Endothelial cell of umbilical vein (primary cell): ENCODE measurements around the gene TTBK1. TPM values are rescaled to one million over a fixed set of nuclear protein-coding genes. Genes with fewer than 3 reads are reported as not detected.

Source experiments
- BruUV-seq: library from RNA; stranded (reverse); fragments of 400-500 nt; replicated peaks from 2 replicates; lab custom pipeline; 2021; lab: Mats Ljungman, UMichigan
- CTCF ChIA-PET: fragments of 300-600, 350-600 bp; sonication (Branson Sonifier 250); formaldehyde crosslinking; loops from one replicate; lab custom pipeline; 2021; ENCODE audit warnings: antibody characterized with exemption, inconsistent platforms; lab: Charles Lee
- POLR2A ChIA-PET: fragments of 300-600, 350-600 bp; sonication (Branson Sonifier 250); formaldehyde crosslinking; loops from one replicate; lab custom pipeline; 2021; ENCODE audit warnings: antibody characterized with exemption, inconsistent platforms; lab: Charles Lee
- DNase-seq: peaks from one replicate; pipeline ENCODE4 v3.0.0-alpha.2; 2011; ENCODE audit warnings: low read depth, low spot score
- FAIRE-seq: peaks from 2 replicates; lab custom pipeline; 2011; peaks lifted over from hg19 to GRCh38; lab: Jason Lieb, UNC
- H2AFZ ChIP-seq: 2 replicates; pipeline ENCODE4 v1.6.0; 2012; ENCODE audit warnings: low read depth, low read length, control low read depth, inconsistent platforms
- H3K27ac ChIP-seq: 2 replicates; pipeline ENCODE4 v1.5.1; 2011; ENCODE audit warnings: low read depth, mild to moderate bottlenecking, control low read depth, low read length, moderate library complexity; ENCODE audit not compliant: insufficient read depth
- H3K27me3 ChIP-seq, 2 experiments: 2 replicates each; pipeline versions ENCODE4 v1.6.0 to v1.6.1; 2011; ENCODE audit warnings: low read length in 2 of 2, mixed read lengths in 1 of 2; ENCODE audit not compliant: control insufficient read depth in 2 of 2, insufficient read depth in 2 of 2
- H3K36me3 ChIP-seq, 2 experiments: 2 replicates in 1 of 2; 3 replicates in 1 of 2; pipeline ENCODE4 v1.5.1; 2011; ENCODE audit warnings: low read length in 2 of 2, mild to moderate bottlenecking in 1 of 2, moderate library complexity in 1 of 2; ENCODE audit not compliant: control insufficient read depth in 2 of 2, insufficient read depth in 2 of 2; ENCODE audit errors: extremely low read depth in 1 of 2
- H3K4me1 ChIP-seq: 3 replicates; pipeline ENCODE4 v1.5.1; 2011; ENCODE audit warnings: mild to moderate bottlenecking, low read length; ENCODE audit not compliant: control insufficient read depth, insufficient read depth; ENCODE audit errors: extremely low read depth
- H3K4me2 ChIP-seq: 2 replicates; pipeline ENCODE4 v1.6.1; 2011; ENCODE audit warnings: low read length, control low read depth, mixed read lengths; ENCODE audit not compliant: insufficient read depth
- H3K4me3 ChIP-seq, 3 experiments: fragments of 200-600 bp in 1 of 3; sonication (generic), shearing (Covaris generic) in 1 of 3; replicated peaks in 1 of 3; 2 replicates each; pipeline ENCODE4 v1.5.1; 2011 to 2016; ENCODE audit warnings: control low read depth in 3 of 3, low read length in 3 of 3, mild to moderate bottlenecking in 2 of 3, inconsistent platforms in 1 of 3, low read depth in 1 of 3, moderate library complexity in 1 of 3; ENCODE audit not compliant: insufficient read depth in 1 of 3
- H3K79me2 ChIP-seq: 2 replicates; pipeline ENCODE4 v1.6.0; 2012; ENCODE audit warnings: low read length, inconsistent platforms; ENCODE audit not compliant: control insufficient read depth, insufficient read depth
- H3K9ac ChIP-seq: replicated peaks from 2 replicates; pipeline ENCODE3; 2011; ENCODE audit warnings: low read length, control low read depth; ENCODE audit not compliant: insufficient read depth; ENCODE audit errors: extremely low read depth
- H3K9me1 ChIP-seq: replicated peaks from 3 replicates; pipeline ENCODE4 v1.6.0; 2011; ENCODE audit warnings: mild to moderate bottlenecking, low read length; ENCODE audit not compliant: control insufficient read depth, insufficient read depth; ENCODE audit errors: extremely low read depth
- H3K9me3 ChIP-seq: replicated peaks from 2 replicates; pipeline ENCODE4 v1.5.1; 2012; ENCODE audit warnings: low read length, inconsistent platforms; ENCODE audit not compliant: control insufficient read depth, insufficient read depth
- H4K20me1 ChIP-seq: replicated peaks from 2 replicates; pipeline ENCODE3; 2011; ENCODE audit warnings: mild to moderate bottlenecking, low read length; ENCODE audit not compliant: control insufficient read depth, insufficient read depth; ENCODE audit errors: extremely low read depth
- CTCF ChIP-seq, 2 donors: IDR thresholded peaks; 1 replicate in 1 of 2; 2 replicates in 1 of 2; pipeline ENCODE4 v1.5.1; 2011; ENCODE audit warnings: low read length in 2 of 2, mild to moderate bottlenecking in 2 of 2, moderate library complexity in 2 of 2, control low read depth in 1 of 2, inconsistent platforms in 1 of 2, low read depth in 1 of 2; ENCODE audit not compliant: insufficient read depth in 1 of 2; ENCODE audit errors: extremely low read depth in 1 of 2
- EZH2 ChIP-seq: IDR thresholded peaks from 2 replicates; pipeline ENCODE4 v1.6.1; 2012; ENCODE audit warnings: borderline replicate concordance, low read depth, mild to moderate bottlenecking, moderate library complexity, low read length, inconsistent platforms; ENCODE audit not compliant: severe bottlenecking
- FOS ChIP-seq: IDR thresholded peaks from 2 replicates; pipeline ENCODE4 v1.6.1; 2011; ENCODE audit warnings: mild to moderate bottlenecking, low read length, moderate library complexity, borderline replicate concordance; ENCODE audit not compliant: insufficient read depth
- GATA2 ChIP-seq: IDR thresholded peaks from 2 replicates; pipeline ENCODE4 v1.7.0; 2011; ENCODE audit warnings: low read depth, mild to moderate bottlenecking, moderate library complexity, mixed read lengths, low read length; ENCODE audit not compliant: insufficient read length, insufficient read depth
- JUN ChIP-seq: IDR thresholded peaks from 2 replicates; pipeline ENCODE4 v1.6.1; 2011; ENCODE audit warnings: borderline replicate concordance, low read depth; ENCODE audit not compliant: insufficient read length, insufficient read depth
- MAX ChIP-seq: IDR thresholded peaks from 2 replicates; pipeline ENCODE4 v1.6.1; 2011; ENCODE audit not compliant: insufficient read depth, insufficient read length
- MYC ChIP-seq: IDR thresholded peaks from one replicate; pipeline ENCODE4 v1.6.1; 2011; ENCODE audit warnings: mild to moderate bottlenecking, low read depth, low read length
- POLR2A ChIP-seq: IDR thresholded peaks from 2 replicates; pipeline ENCODE4 v1.6.1; 2012; ENCODE audit warnings: low read depth, mild to moderate bottlenecking, control low read depth, low read length
- POLR2AphosphoS5 ChIP-seq: IDR thresholded peaks from 2 replicates; pipeline ENCODE4 v1.6.1; 2012; ENCODE audit warnings: low read depth, mild to moderate bottlenecking, control low read depth, low read length, moderate library complexity; ENCODE audit not compliant: insufficient read depth
- dilution Hi-C: fragments of 300-500 bp; cut with MboI; formaldehyde crosslinking; loops from one replicate; pipeline ENCODE4 v1.15.0; 2019; ENCODE audit warnings: low sequenced_read_pairs; ENCODE audit not compliant: extremely low pct_ligation_motif_present
- intact Hi-C: fragments of 100-400 bp; cut with micrococcal nuclease; formaldehyde crosslinking; loops from one replicate; pipeline ENCODE4 v1.10.0; 2022
- polyA plus RNA-seq, 4 experiments: library from polyadenylated mRNA; depleted of rRNA in 3 of 4; stranded (reverse) in 3 of 4; unstranded in 1 of 4; fragments of >200 nt; gene quantifications; 2 replicates each; pipeline versions ENCODE4 v1.2.1 to v1.2.3, GENCODE V29; 2011 to 2012; ENCODE audit warnings: missing spikeins in 1 of 4
- total RNA-seq: library from RNA; stranded (reverse); gene quantifications from 2 replicates; pipeline ENCODE4 v1.2.3, GENCODE V29; 2021

Gene TTBK1
- total and polyA plus RNA-seq, 2 donors (not counting 3 experiments of a cell fraction or from before 2014, with no cell fraction given), result 0.06 TPM; not detected in 1

- no TSS peak for BruUV-seq
- POLR2A ChIA-PET, result interaction anchor here (0.6 kb wide), 1 partner anchor 62 kb away, joined by 3 read pairs; no protein-coding TSS in a partner anchor
These were observed 25.9 kb upstream of the TTBK1 start for GRCh38 chr6:43217351-43217750.

More at GRCh38 chr6:43217351-43217750, 25.9 kb upstream of the TTBK1 start:
- DNase-seq (no peak), FAIRE-seq (no peak)
- Histone ChIP-seq H3K4me1 (peaks cover 2% of the 10 kb centered on the region), H2AFZ (no peak overlapping the region), H4K20me1 (no peaks in the 10 kb centered on the region), H3K36me3 (peaks cover 0 to 29% of the 10 kb centered on the region in 2 experiments), H3K79me2 (no peaks in the 10 kb centered on the region), H3K4me3 (no peak overlapping the region), H3K4me2 (no peak overlapping the region), H3K9me1 (no peaks in the 10 kb centered on the region), H3K27me3 (no peaks in the 10 kb centered on the region), H3K9me3 (no peaks in the 10 kb centered on the region), H3K9ac (no peak overlapping the region), H3K27ac (no peak overlapping the region)
- dilution Hi-C loops, result no loop called here
- CTCF ChIA-PET, result interaction anchor here (1.3 kb wide), 1 partner anchor 12 kb away, joined by 4 read pairs; the partner anchor contains the start of gene DNPH1
- intact Hi-C loops, result no loop called here
- no peak for TF ChIP-seq MAX
- TF ChIP-seq EZH2, result no peak
- no peak for TF ChIP-seq GATA2
- TF ChIP-seq MYC, result no peak
- no peak for TF ChIP-seq JUN
- TF ChIP-seq POLR2A, result no peak
- TF ChIP-seq CTCF (IDR thresholded peaks at IDR 0.05; ENCODE audit: extremely low read depth in 1 of 2, insufficient read depth in 1 of 2, low read depth in 1 of 2, low read length in 2 of 2), result no peak
- TF ChIP-seq POLR2AphosphoS5, result no peak
- TF ChIP-seq FOS, result no peak
